GM18507 (cell line): Measurements from ENCODE around the gene C5orf63.
"Not testable (repeated sequence)": the region's sequence is repeated elsewhere in the genome, so short reads cannot be mapped to it uniquely, and the experiment has no call there.

Experiments
- DNase-seq: peaks from one replicate; pipeline ENCODE4 v3.0.0; 2011; ENCODE audit warnings: low read depth; ENCODE audit not compliant: insufficient read length; ENCODE audit errors: extremely low spot score
- FAIRE-seq: peaks from 2 replicates; lab custom pipeline; 2011; peaks lifted over from hg19 to GRCh38; lab: Jason Lieb, UNC

C5orf63 gene

DNA sequence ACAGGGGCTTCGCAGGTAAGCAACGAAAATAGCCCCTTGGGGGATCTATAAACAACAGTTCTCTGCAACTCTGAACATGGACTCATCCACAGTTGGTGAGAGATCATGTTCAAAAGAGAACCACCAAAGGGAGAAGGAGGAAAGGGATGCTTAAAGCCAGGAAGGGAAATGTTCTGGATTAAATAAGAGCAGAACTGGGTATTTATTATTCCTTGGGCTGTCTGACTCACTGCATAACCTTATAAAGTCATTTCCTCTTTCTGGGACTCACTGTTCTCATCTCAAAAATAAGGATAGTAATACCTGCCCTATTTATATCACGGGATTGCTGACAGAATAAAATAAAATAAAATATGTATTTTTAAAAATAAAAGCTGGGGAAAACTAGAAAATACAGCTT, 31.7 kb downstream of the C5orf63 start:
- FAIRE-seq (no peak), DNase-seq (no peak)

GRCh38 chr5:127040796-127041520, 32.3 kb downstream of the C5orf63 start:
- FAIRE-seq (no peak), DNase-seq (no peak)

DNA sequence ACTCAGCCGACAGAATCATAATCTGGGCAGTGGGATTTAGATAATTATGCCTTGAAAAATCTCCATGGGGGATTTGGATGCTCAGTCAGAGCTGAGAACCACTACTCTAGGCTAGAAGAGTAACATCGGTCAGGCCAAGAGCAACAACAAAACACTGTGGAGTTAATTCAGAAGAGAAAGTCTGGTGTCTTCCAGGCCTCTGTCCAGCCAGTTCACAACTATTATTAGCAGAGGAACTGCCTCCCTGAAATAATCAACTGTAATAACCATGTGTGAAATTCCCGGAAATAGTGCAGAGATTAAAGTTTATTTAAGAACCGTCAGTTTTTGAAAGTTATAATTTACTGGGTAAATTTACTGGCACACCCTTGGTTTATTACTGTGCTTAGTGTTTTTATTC, 34.8 kb downstream of the C5orf63 start:
- no peak for FAIRE-seq
- no peak for DNase-seq

GRCh38 chr5:127031863-127032232, 41.5 kb downstream of the C5orf63 start:
- FAIRE-seq (no peak), DNase-seq (no peak)

DNA sequence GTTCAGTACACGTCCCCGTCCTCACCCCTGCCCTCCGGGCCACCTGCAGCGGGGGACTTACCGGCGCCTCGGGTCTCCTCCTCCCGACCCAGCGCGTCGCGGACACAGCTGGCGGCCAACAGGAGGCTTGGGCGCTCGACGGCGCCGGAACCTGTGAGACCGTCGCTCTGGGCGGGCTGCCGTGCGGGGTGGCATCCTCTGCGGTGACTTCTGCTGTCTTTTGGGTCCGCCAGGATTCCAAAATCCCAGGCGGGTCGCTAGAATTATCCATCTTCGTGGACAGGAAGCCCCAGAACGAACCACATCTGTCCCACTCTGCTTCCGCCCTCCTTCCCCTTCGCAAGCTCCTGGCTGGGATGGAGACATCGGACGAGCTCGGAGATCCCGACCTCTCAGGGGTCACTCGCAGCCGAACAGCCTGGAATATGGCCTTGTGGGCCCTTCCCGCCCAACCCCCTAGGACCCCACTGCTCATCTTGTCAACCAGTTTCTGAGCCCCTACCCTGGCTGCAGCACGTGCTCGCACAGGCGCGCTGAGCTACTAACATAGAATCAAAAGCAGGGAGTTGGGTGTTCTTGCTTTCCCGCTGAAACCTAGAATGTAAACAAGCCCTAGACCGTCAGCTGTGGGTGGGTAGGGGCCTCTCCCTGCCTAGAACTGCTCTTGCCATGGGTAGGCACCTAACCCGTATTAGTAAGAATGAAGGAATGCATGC, 42.0 kb downstream of the C5orf63 start:
- no peak for DNase-seq
- FAIRE-seq, result no peak

- peak; percentile 94 for FAIRE-seq
- peak; percentile 97 for DNase-seq
Observed at GRCh38 chr5:127030259-127031146, 42.8 kb downstream of the C5orf63 start, which contains the start of gene MARCHF3. Gene MARCHF3 (minus strand): TSS chr5:127030558. CDS start chr5:126918171, 112,387 bp downstream.

DNA sequence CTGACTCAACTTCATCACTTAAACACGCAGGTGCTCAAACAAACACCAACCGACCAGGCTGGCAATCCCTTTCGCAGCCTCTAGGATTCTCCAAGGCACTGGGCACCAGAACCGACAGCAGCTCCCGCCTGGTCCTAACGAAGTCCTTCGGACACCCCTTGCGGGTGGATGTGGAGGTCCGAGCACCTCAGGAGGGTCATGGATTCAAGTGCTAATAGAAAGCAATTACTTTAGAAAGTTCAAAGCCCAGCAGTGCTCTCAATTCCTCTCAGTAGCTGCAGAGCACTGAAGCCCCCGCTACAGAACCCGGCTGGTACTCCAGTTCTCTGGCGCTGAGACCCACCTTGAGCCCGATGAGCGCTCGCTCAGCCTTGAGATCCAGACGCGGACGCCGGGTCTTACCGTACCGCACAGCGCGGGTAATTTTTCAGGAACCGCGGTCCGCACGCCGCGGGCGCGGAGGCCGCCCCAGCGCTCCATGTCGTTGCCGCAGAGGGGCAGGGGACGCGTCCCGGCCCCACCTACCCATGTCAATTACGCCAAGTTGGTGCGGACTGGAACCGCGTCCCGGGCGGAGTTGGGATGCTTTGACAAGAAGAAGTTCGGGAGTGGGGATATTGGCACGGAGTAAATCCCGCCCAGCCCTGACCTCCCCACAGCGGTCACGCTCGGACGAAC, 43.6 kb downstream of the C5orf63 start:
- peak; percentile 46 for FAIRE-seq
- peak; percentile 26 for DNase-seq

- peak; percentile 49 for FAIRE-seq
- DNase-seq, result no peak
Observed at GRCh38 chr5:127028822-127029457, 44.4 kb downstream of the C5orf63 start.

GRCh38 chr5:127027539-127027938, 45.8 kb downstream of the C5orf63 start:
- FAIRE-seq (no peak), DNase-seq (no peak)

DNA sequence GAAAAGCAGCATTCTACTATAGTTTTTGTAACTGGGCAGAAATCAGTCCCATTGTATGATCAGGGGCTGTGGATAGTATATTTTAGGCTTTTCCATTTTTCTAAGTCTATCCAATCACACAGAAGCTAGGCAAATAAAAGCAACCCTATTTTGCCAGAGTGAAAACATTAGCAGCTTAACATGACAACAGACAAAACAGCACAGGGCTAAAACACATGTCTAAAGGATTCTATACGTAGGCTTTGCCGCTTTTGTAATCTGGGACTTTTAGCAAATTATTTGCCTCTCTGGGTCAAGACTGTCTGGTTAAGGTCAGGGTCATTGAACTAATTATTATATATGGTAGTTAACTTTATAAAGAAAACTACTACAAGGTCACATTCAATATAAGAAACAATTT, 47.1 kb downstream of the C5orf63 start:
- FAIRE-seq, result no peak

DNA sequence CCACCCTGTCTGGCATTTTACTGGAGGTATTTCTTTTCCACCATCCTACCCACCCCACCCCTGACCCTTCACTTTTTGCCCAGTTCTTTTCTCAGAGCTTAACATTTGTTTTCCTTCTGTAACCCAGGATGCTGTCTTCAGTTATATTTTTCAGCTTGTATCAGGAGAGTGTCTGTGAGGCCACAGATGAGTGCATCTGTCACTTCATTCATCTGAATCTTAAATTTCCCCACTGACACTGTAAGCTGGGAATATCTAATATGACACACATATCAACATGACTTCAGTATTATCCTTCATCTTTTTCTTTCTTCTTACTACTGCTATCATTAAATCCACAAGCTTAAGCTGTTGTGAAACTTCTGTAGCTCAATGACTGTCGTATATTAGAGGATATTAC, 47.8 kb downstream of the C5orf63 start:
- DNase-seq (no peak), FAIRE-seq (no peak)

More for the DNA sequence above, 47.1 kb downstream of the C5orf63 start:
- DNase-seq, result no peak

GRCh38 chr5:127024821-127025220, 48.5 kb downstream of the C5orf63 start:
- no peak for DNase-seq

DNA sequence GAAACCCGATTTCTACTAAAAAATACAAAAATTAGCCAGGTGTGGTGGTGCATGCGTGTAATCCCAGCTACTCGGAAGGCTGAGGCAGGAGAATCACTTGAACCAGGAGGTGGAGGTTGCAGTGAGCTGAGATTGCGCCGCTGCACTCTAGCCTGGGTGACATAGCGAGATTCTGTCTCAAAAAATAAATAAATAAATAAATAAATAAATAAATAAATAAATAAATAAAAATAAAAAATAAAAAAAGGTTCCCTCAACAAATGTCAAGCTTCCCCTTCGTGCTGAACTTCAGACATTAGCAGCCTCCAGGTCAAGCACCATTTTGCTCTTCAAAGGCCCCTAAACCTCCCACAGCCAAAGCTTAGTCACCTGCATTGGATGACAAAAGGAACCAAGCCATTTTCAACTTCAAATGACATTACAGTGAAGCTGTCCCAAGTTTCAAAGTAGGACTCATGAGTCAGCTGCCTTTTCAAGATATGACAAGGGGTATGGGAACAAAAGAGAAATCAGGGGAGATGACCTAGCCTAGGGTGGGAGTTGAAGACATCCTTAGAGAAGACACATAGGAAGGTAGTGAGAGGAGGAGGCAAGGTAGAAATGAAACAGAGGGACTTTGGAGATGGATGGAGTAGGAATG, 49.6 kb downstream of the C5orf63 start:
- not testable (repeated sequence) for FAIRE-seq, DNase-seq

More at GRCh38 chr5:127024821-127025220, 48.5 kb downstream of the C5orf63 start:
- FAIRE-seq, result no peak

DNA sequence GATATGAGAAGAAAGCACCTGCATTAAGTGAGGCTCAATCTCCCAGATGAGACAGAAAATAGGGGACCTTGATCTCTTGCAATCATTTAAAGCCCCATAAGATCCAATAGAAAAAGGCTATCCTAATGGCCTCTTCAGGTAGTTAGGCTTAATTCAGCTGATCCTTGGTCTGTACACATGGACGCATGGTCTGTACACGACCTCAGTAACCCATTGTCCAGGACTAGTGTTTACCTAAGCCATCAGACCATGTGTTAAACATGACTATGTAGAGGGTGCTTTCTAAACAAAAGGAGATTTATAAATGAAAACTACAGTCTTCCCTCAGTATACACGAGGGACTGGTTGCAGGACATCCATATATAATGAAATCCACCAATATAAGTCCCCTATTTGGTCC, 50.5 kb downstream of the C5orf63 start:
- no peak for FAIRE-seq
- DNase-seq, result no peak

DNA sequence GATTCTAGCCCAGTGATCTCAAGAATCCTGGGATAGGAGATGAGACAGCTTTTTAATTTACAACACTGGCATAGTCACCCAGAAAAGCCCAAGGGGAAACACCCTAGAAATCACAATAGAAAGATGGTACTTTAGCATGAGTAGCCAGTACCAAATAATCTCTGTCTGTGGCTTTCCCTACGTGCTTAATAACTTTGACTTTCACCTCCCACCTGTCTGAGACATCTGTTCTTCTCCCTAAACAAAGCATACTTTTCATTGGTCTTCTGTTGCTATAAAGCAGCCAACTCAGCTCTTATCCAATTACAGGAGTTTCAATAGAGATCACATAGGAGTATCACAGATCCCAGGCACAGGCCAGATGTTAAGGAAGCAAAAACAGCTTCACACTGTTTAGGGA, 53.4 kb downstream of the C5orf63 start:
- FAIRE-seq (no peak), DNase-seq (no peak)

GRCh38 chr5:127016722-127017121, 56.6 kb downstream of the C5orf63 start:
- FAIRE-seq, DNase-seq: not testable (repeated sequence)

- FAIRE-seq, result no peak
- DNase-seq, result no peak
Observed at GRCh38 chr5:127015716-127016115, 57.6 kb downstream of the C5orf63 start.

GRCh38 chr5:127014573-127014972, 58.7 kb downstream of the C5orf63 start:
- peak; percentile 68 for FAIRE-seq
- DNase-seq, result no peak
